SHP77 treated with DMSO at 0.1 percent for 48 hours (cell line): ENCODE results near the gene TAF1C.
"Not testable (repeated sequence)": the region's sequence is repeated elsewhere in the genome, so short reads cannot be mapped to it uniquely, and the experiment has no call there.

Experiments
- DNase-seq: peaks from one replicate; lab custom pipeline; 2025; lab: John Stamatoyannopoulos, UW

Gene TAF1C

GRCh38 chr16:84186685-84187437 is at the start of gene TAF1C:
TSS of gene TAF1C (minus strand) at chr16:84187057. CDS start at chr16:84184988, 2,069 bp downstream.
- DNase-seq: peak; percentile 77

- no peak for DNase-seq
These were observed 47.7 kb upstream of the TAF1C start for GRCh38 chr16:84234321-84235241.

GRCh38 chr16:84233748-84234147 is 46.9 kb upstream of the TAF1C start:
- DNase-seq: no peak

- DNase-seq: no peak
These were observed 46.1 kb upstream of the TAF1C start for GRCh38 chr16:84232969-84233368.

GRCh38 chr16:84232060-84232459 is 45.2 kb upstream of the TAF1C start:
- no peak for DNase-seq

GRCh38 chr16:84229471-84229870 is 42.6 kb upstream of the TAF1C start:
- DNase-seq: no peak

- DNase-seq: no peak
These were observed 41.5 kb upstream of the TAF1C start for GRCh38 chr16:84228256-84228838.

GRCh38 chr16:84227548-84227947 is 40.7 kb upstream of the TAF1C start:
- no peak for DNase-seq

- DNase-seq: no peak
These were observed 39.2 kb upstream of the TAF1C start for GRCh38 chr16:84226026-84226425.

GRCh38 chr16:84225571-84225970 is 38.7 kb upstream of the TAF1C start:
- no peak for DNase-seq

GRCh38 chr16:84225126-84225525 is 38.3 kb upstream of the TAF1C start:
- no peak for DNase-seq

- no peak for DNase-seq
These were observed 37.7 kb upstream of the TAF1C start for GRCh38 chr16:84224554-84224953.

GRCh38 chr16:84223456-84223855 is 36.6 kb upstream of the TAF1C start:
- DNase-seq: no peak

- no peak for DNase-seq
These were observed 34.0 kb upstream of the TAF1C start for GRCh38 chr16:84220851-84221250.

- no peak for DNase-seq
These were observed 32.1 kb upstream of the TAF1C start for GRCh38 chr16:84218956-84219355.

- DNase-seq: no peak
These were observed 31.4 kb upstream of the TAF1C start for GRCh38 chr16:84218176-84218823.

GRCh38 chr16:84216144-84216543 is 29.3 kb upstream of the TAF1C start:
- not testable (repeated sequence) for DNase-seq

GRCh38 chr16:84215531-84215930 is 28.7 kb upstream of the TAF1C start:
- no peak for DNase-seq

GRCh38 chr16:84214451-84215066 is 27.7 kb upstream of the TAF1C start:
- DNase-seq: no peak

GRCh38 chr16:84212631-84213030 is 25.8 kb upstream of the TAF1C start:
- no peak for DNase-seq

- no peak for DNase-seq
These were observed 25.3 kb upstream of the TAF1C start for GRCh38 chr16:84212154-84212553.

- no peak for DNase-seq
These were observed 23.1 kb upstream of the TAF1C start for GRCh38 chr16:84209989-84210388.
